ENCODE results near the gene TNFSF11.

The TNFSF11 gene

GRCh38 chr13:42651936-42652641 lies 78.1 kb downstream of the TNFSF11 start:
- FAIRE-seq (no peak), DNase-seq (ENCODE audit: low spot score) (no peak)

GRCh38 chr13:42652642-42653415 lies 78.9 kb downstream of the TNFSF11 start:
- DNase-seq (ENCODE audit: low spot score): no peak
- no peak for FAIRE-seq

- no peak for DNase-seq (ENCODE audit: low spot score)
- FAIRE-seq: no peak
Measured at GRCh38 chr13:42653679-42654078, 79.7 kb downstream of the TNFSF11 start.

- FAIRE-seq (no peak), DNase-seq (ENCODE audit: low spot score) (no peak)
Measured at GRCh38 chr13:42654212-42654611, 80.3 kb downstream of the TNFSF11 start.

DNA sequence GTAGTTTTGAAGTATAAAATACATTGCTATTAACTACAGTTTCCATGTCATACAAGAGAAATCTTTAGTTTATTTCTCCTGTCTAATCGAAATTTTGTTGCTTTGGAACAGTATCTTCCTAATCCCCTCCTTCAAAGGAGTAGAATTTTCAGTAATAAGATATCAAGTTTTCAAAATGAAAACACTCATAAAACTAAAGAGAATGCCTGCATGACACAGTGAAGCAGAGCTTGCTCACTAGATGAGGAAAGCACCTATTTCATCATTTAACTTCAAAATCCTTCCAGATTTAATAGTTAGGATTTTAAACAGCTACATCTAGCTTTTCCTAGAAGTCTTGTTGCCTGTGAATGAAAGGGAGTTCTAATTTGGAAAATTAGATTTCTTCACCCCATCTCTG lies 80.8 kb downstream of the TNFSF11 start:
- FAIRE-seq (no peak), DNase-seq (ENCODE audit: low spot score) (no peak)

- FAIRE-seq: no peak
- no peak for DNase-seq (ENCODE audit: low spot score)
Measured at GRCh38 chr13:42656161-42656560, 82.2 kb downstream of the TNFSF11 start.

DNA sequence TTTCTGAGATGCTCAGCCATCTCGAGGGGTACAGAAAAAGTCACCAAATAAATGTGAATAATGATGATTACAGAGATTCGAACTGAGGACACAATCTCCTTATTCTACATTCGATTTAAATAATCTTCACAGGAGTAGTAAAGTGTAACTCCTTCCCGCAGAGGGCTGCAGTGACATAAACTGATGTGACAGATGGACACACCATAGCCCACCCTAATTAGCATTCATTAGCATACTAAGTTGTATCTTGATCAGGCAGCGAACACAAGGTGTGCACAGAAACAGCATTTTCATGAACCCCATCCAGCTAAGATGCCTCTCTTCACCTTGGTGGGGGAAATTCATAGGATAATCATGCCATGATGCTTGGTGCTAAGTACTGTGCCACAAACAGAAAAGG lies 83.0 kb downstream of the TNFSF11 start:
- no peak for FAIRE-seq
- DNase-seq (ENCODE audit: low spot score): no peak

Measured in urothelium cell line (cell line).